K562 (cell line): Measurements from ENCODE around the gene ANKRD10. TPM values are rescaled to one million over a fixed set of nuclear protein-coding genes. Genes with fewer than 3 reads are reported as not detected.

ENCODE experiments used
- FOXJ3 ChIP-seq: sonication (generic); formaldehyde crosslinking; IDR thresholded peaks from 2 replicates; pipeline ENCODE4 v1.4.0; 2020; ENCODE audit warnings: mild to moderate bottlenecking, missing genetic modification reagents
- FOXM1 ChIP-seq, 2 experiments: fragments of 450-650 bp in 1 of 2; sonication (generic) in 1 of 2; formaldehyde crosslinking in 1 of 2; IDR thresholded peaks; 2 replicates each; pipeline versions ENCODE4 v1.6.1 to v1.9.0; 2017 to 2022; ENCODE audit warnings: low read depth in 2 of 2, mild to moderate bottlenecking in 2 of 2, missing genetic modification reagents in 1 of 2, moderate library complexity in 1 of 2
- KAT8 ChIP-seq: fragments of 450-650 bp; IDR thresholded peaks from 2 replicates; pipeline ENCODE4 v1.6.1; 2016; ENCODE audit warnings: low read depth, mild to moderate bottlenecking
- MGA ChIP-seq: fragments of 450-650 bp; IDR thresholded peaks from 2 replicates; pipeline ENCODE4 v1.6.1; 2016; ENCODE audit warnings: mild to moderate bottlenecking, moderate library complexity
- MNT ChIP-seq, 2 experiments: fragments of 450-650 bp; conservative IDR thresholded peaks; 2 replicates each; pipeline ENCODE4 v1.6.1; 2017; ENCODE audit warnings: mild to moderate bottlenecking in 2 of 2, moderate library complexity in 2 of 2
- RAD51 ChIP-seq: fragments of 450-650 bp; IDR thresholded peaks from 2 replicates; pipeline ENCODE4 v1.7.1; 2016; ENCODE audit warnings: low read depth, mild to moderate bottlenecking, borderline replicate concordance
- STAT5B ChIP-seq: fragments of 250-450 bp; sonication (Bioruptor Pico); IDR thresholded peaks from 2 replicates; pipeline ENCODE4 v1.8.0; 2021; ENCODE audit warnings: mild to moderate bottlenecking, inconsistent platforms
- ZBTB17 ChIP-seq: fragments of 450-650 bp; formaldehyde crosslinking; IDR thresholded peaks from 2 replicates; pipeline ENCODE4 v1.4.0; 2020; ENCODE audit warnings: mild to moderate bottlenecking
- ZNF124 ChIP-seq: sonication (generic); formaldehyde crosslinking; IDR thresholded peaks from 2 replicates; pipeline ENCODE4 v1.8.1; 2022; ENCODE audit warnings: missing genetic modification reagents
- ZNF586 ChIP-seq: fragments of 450-650 bp; formaldehyde crosslinking; conservative IDR thresholded peaks from 2 replicates; pipeline ENCODE4 v1.4.0; 2020; ENCODE audit warnings: mild to moderate bottlenecking, moderate library complexity
- ZSCAN29 ChIP-seq: fragments of 450-650 bp; IDR thresholded peaks from 2 replicates; pipeline ENCODE4 v1.6.1; 2017
- polyA plus RNA-seq, 8 experiments: library from polyadenylated mRNA; depleted of rRNA in 4 of 8; stranded (reverse) in 5 of 8; unstranded in 3 of 8; fragments of >200 nt; fragmentation: Nextera tagmentation in 2 of 8; fragmentation: Illumina TruSeq in 1 of 8; extraction: Ambion mirVana in 2 of 8; extraction: Trizol in 1 of 8; gene quantifications; 2 replicates each; pipeline versions ENCODE4 v1.2.1 to v1.2.3, GENCODE V29; 2011 to 2014; ENCODE audit warnings: inconsistent platforms in 1 of 8, missing spikeins in 1 of 8
- total RNA-seq, 7 experiments: library from RNA; depleted of rRNA in 6 of 7; stranded (reverse); fragments of >200 nt in 6 of 7; fragmentation: Illumina TruSeq in 2 of 7; extraction: Trizol in 2 of 7; gene quantifications; 2 replicates each; pipeline versions ENCODE4 v1.2.1 to v1.2.3, GENCODE V29; 2011 to 2021; ENCODE audit warnings: low replicate concordance in 1 of 7
- TF ChIP-seq, protein P1 (sequence below): fragments of 450-650 bp; IDR thresholded peaks from 2 replicates; pipeline ENCODE4 v1.6.1; 2016; ENCODE audit warnings: borderline replicate concordance

ANKRD10 gene
- total and polyA plus RNA-seq, 9 of the 15 experiments (the other 6 are each of a cell fraction or from before 2014, with no cell fraction given): 21.7 to 183 (median 45.0) TPM

GRCh38 chr13:110869805-110870706, 44.8 kb downstream of the ANKRD10 start (continued):
- TF ChIP-seq MGA: peak; percentile 99
- TF ChIP-seq RAD51: no peak
- TF ChIP-seq, protein P1, sequence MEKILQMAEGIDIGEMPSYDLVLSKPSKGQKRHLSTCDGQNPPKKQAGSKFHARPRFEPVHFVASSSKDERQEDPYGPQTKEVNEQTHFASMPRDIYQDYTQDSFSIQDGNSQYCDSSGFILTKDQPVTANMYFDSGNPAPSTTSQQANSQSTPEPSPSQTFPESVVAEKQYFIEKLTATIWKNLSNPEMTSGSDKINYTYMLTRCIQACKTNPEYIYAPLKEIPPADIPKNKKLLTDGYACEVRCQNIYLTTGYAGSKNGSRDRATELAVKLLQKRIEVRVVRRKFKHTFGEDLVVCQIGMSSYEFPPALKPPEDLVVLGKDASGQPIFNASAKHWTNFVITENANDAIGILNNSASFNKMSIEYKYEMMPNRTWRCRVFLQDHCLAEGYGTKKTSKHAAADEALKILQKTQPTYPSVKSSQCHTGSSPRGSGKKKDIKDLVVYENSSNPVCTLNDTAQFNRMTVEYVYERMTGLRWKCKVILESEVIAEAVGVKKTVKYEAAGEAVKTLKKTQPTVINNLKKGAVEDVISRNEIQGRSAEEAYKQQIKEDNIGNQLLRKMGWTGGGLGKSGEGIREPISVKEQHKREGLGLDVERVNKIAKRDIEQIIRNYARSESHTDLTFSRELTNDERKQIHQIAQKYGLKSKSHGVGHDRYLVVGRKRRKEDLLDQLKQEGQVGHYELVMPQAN: no peak
- peak; percentile 76 to 85 for TF ChIP-seq MNT (conservative IDR thresholded peaks at IDR 0.05)
- no peak for TF ChIP-seq ZNF124 (CRISPR knock-in tag)
- no peak for TF ChIP-seq ZNF586 (CRISPR knock-in tag)
- TF ChIP-seq FOXM1 (IDR thresholded peaks at IDR 0.05; ENCODE audit: low read depth): no peak
- peak; percentile 59; the same call in 1 of the 2 replicates for TF ChIP-seq FOXM1 (CRISPR knock-in tag; IDR thresholded peaks at IDR 0.05; ENCODE audit: low read depth)
- no peak for TF ChIP-seq STAT5B (CRISPR knock-in tag)
- TF ChIP-seq ZSCAN29: no peak
- TF ChIP-seq ZBTB17 (CRISPR knock-in tag): no peak
- no peak for TF ChIP-seq KAT8
- TF ChIP-seq FOXJ3: no peak
